Upper lobe of left lung (tissue), 4 donors: ENCODE measurements around the gene AFP.

Experiments used
- CTCF ChIP-seq, 6 experiments: fragments of 450-650 bp in 4 of 6; fragments of 200-600 bp in 2 of 6; sonication (generic) in 2 of 6; IDR thresholded peaks; one replicate each; pipeline ENCODE4 v1.5.1; 2016 to 2019; ENCODE audit warnings: antibody characterized with exemption in 6 of 6
- EP300 ChIP-seq, 4 donors: sonication (generic); formaldehyde crosslinking; IDR thresholded peaks; one replicate each; pipeline ENCODE4 v1.5.1; 2017; ENCODE audit warnings: antibody characterized with exemption in 4 of 4, control low read depth in 2 of 4
- POLR2A ChIP-seq, 4 donors: fragments of 450-650 bp; IDR thresholded peaks; one replicate each; pipeline ENCODE4 v1.5.1; 2016 to 2017; ENCODE audit warnings: antibody characterized with exemption in 4 of 4, mild to moderate bottlenecking in 2 of 4
- POLR2AphosphoS5 ChIP-seq, 2 donors: sonication (generic); formaldehyde crosslinking; IDR thresholded peaks; one replicate each; pipeline ENCODE4 v1.5.1; 2017; ENCODE audit warnings: antibody characterized with exemption in 2 of 2

GRCh38 chr4:73408181-73408867 lies 27.7 kb upstream of the AFP start:
- TF ChIP-seq CTCF (IDR thresholded peaks at IDR 0.05) (no peak), POLR2A (IDR thresholded peaks at IDR 0.05) (no peak), EP300 (IDR thresholded peaks at IDR 0.05) (no peak), POLR2AphosphoS5 (IDR thresholded peaks at IDR 0.05) (no peak)
